Kidney (tissue), 14 donors: ENCODE measurements around the gene MEGF11. TPM values are rescaled to one million over a fixed set of nuclear protein-coding genes. Genes with fewer than 3 reads are reported as not detected.

Experiments
- DNase-seq, 5 donors: peaks; one replicate each; pipeline ENCODE4 v3.0.0-alpha.2; 2013 to 2020
- FAIRE-seq: peaks from 2 replicates; lab custom pipeline; 2012; peaks lifted over from hg19 to GRCh38; lab: Jason Lieb, UNC
- H3K27ac ChIP-seq, 2 donors: one replicate each; pipeline ENCODE4 v1.7.0; 2013; ENCODE audit warnings: low read depth in 2 of 2, low read length in 2 of 2, inconsistent platforms in 1 of 2
- H3K27me3 ChIP-seq: one replicate; pipeline ENCODE4 v1.7.1; 2013; ENCODE audit warnings: low read length, inconsistent platforms; ENCODE audit not compliant: control insufficient read depth, insufficient read depth
- H3K36me3 ChIP-seq, 3 donors: one replicate each; pipeline versions ENCODE4 v1.7.0 to v1.7.1; 2013; ENCODE audit warnings: low read length in 3 of 3, control low read depth in 1 of 3, inconsistent platforms in 1 of 3; ENCODE audit not compliant: insufficient read depth in 3 of 3, control insufficient read depth in 2 of 3
- H3K4me1 ChIP-seq, 3 donors: one replicate each; pipeline versions ENCODE4 v1.7.0 to v1.7.1; 2013; ENCODE audit warnings: low read length in 3 of 3, inconsistent platforms in 1 of 3, low read depth in 1 of 3; ENCODE audit not compliant: control insufficient read depth in 2 of 3, insufficient read depth in 2 of 3
- H3K4me3 ChIP-seq, 3 donors: one replicate each; pipeline versions ENCODE4 v1.7.0 to v1.8.1; 2013; ENCODE audit warnings: low read length in 3 of 3, control low read depth in 1 of 3, inconsistent platforms in 1 of 3
- H3K9ac ChIP-seq, 3 donors: one replicate each; pipeline versions ENCODE4 v1.7.0 to v1.7.1; 2013; ENCODE audit warnings: low read length in 3 of 3, control low read depth in 1 of 3, inconsistent platforms in 1 of 3
- H3K9me3 ChIP-seq, 3 donors: one replicate each; pipeline versions ENCODE4 v1.7.0 to v1.7.1; 2013; ENCODE audit warnings: low read length in 3 of 3, control low read depth in 1 of 3, inconsistent platforms in 1 of 3; ENCODE audit not compliant: control insufficient read depth in 2 of 3, insufficient read depth in 1 of 3
- CTCF ChIP-seq: IDR thresholded peaks from 3 replicates; pipeline ENCODE4 v1.5.1; 2012; ENCODE audit warnings: mild to moderate bottlenecking, moderate library complexity, borderline replicate concordance; ENCODE audit not compliant: insufficient read depth; ENCODE audit errors: extremely low read depth
- intact Hi-C: fragments of 100-400 bp; cut with DNase I; formaldehyde crosslinking; loops from one replicate; pipeline ENCODE4 v1.11.1; 2022
- polyA plus RNA-seq: library from polyadenylated mRNA; stranded (reverse); fragments of 350-450 nt; fragmentation: Illumina TruSeq; extraction: RNeasy Lipid Tissue Mini Kit (QIAGEN cat#74804); gene quantifications from one replicate; pipeline ENCODE4 v1.2.3, GENCODE V29; 2014; ENCODE audit warnings: low read depth, low replicate concordance; ENCODE audit not compliant: insufficient read depth
- total RNA-seq: library from RNA; stranded (reverse); fragmentation: NEBNext Ultra II Directional; extraction: Animal tissue kit (Norgen Biotek cat#: 25700); gene quantifications from one replicate; pipeline ENCODE4 v1.2.1, GENCODE V29; 2021
- donor health status: control.
- donor health status: control.
- donor health status: control.
- donor health status: control.
- donor health status: control.
- donor health status: DM: yes; HTN: yes; CAD: no.
- donor health status: Normal renal cell carcinoma (clear cell type).

The MEGF11 gene
- total and polyA plus RNA-seq, 2 donors from 2014 or later, result 10.4 to 41.8 TPM

GRCh38 chr15:65906396-65906795 is 347.2 kb downstream of the MEGF11 start:
- no peak for TF ChIP-seq CTCF
- no peaks in the 10 kb centered on the region for H3K4me1 ChIP-seq
- DNase-seq (peak in 2 of 5 donors; percentile 18 to 34), FAIRE-seq (no peak)
- no peak overlapping the region for H3K9ac ChIP-seq
- H3K36me3 ChIP-seq, result peaks cover 2 to 12% (median 6%) of the 10 kb centered on the region in 3 donors
- H3K27me3 ChIP-seq, result no peaks in the 10 kb centered on the region
- intact Hi-C loops, result no loop called here
- no peak overlapping the region for H3K4me3 ChIP-seq
- H3K9me3 ChIP-seq, result no peaks in the 10 kb centered on the region
- H3K27ac ChIP-seq, result no peak overlapping the region

- TF ChIP-seq CTCF, result no peak
- intact Hi-C loops, result no loop called here
- no peak overlapping the region for H3K9ac ChIP-seq
- no peaks in the 10 kb centered on the region for H3K27me3 ChIP-seq
- peaks cover 2 to 7% (median 3%) of the 10 kb centered on the region in 3 donors for H3K36me3 ChIP-seq
- H3K4me3 ChIP-seq, result no peak overlapping the region
- no peak for FAIRE-seq
- no peak overlapping the region for H3K27ac ChIP-seq
- no peak for DNase-seq
- H3K9me3 ChIP-seq, result no peaks in the 10 kb centered on the region
- no peaks in the 10 kb centered on the region for H3K4me1 ChIP-seq
These were observed 349.2 kb downstream of the MEGF11 start for GRCh38 chr15:65904301-65904700.

- H3K36me3 ChIP-seq, result peaks cover 2 to 7% (median 3%) of the 10 kb centered on the region in 3 donors
- DNase-seq (no peak), FAIRE-seq (no peak)
- no peaks in the 10 kb centered on the region for H3K9me3 ChIP-seq
- TF ChIP-seq CTCF, result no peak
- intact Hi-C loops, result no loop called here
- H3K4me1 ChIP-seq, result no peaks in the 10 kb centered on the region
- no peak overlapping the region for H3K27ac ChIP-seq
- H3K9ac ChIP-seq, result no peak overlapping the region
- H3K4me3 ChIP-seq, result no peak overlapping the region
- H3K27me3 ChIP-seq, result no peaks in the 10 kb centered on the region
These were observed 350.1 kb downstream of the MEGF11 start for GRCh38 chr15:65903296-65904073.
